ENCODE data around the gene PITX1.

DNA sequence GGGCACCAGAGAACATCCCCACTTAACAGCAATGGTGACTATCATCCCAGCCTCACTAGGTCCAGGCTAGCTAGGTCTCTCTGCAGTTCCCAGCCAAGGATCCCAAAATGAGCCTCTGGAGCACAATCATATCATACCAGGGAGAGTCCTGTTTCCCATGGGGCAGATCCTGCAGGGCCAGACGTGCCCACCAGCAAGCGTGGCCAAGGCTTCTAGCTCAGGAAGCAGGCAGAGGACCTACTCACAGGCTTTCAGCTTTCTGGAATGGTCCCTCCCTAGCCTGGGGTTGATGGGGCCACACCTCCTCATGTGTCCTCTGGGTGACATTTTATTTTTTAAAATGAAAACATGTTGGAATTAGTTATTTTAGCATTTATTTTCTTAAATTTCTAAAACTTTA is 45.7 kb upstream of the PITX1 start:
- TF ChIP-seq, protein P1, sequence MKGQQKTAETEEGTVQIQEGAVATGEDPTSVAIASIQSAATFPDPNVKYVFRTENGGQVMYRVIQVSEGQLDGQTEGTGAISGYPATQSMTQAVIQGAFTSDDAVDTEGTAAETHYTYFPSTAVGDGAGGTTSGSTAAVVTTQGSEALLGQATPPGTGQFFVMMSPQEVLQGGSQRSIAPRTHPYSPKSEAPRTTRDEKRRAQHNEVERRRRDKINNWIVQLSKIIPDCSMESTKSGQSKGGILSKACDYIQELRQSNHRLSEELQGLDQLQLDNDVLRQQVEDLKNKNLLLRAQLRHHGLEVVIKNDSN (IDR thresholded peaks at IDR 0.05) = no peak
- TF ChIP-seq EP300 (IDR thresholded peaks at IDR 0.05; ENCODE audit: borderline replicate concordance) = no peak
- TF ChIP-seq RAD21 (IDR thresholded peaks at IDR 0.05; ENCODE audit: low read depth) = no peak
- TF ChIP-seq YY1 (IDR thresholded peaks at IDR 0.05; ENCODE audit: low read depth) = no peak
- no peak for TF ChIP-seq REST (IDR thresholded peaks at IDR 0.05; ENCODE audit: low read depth)
- no peak for TF ChIP-seq EGR1 (IDR thresholded peaks at IDR 0.05)
